K562 (cell line): ENCODE results near the gene CELF4. TPM values are rescaled to one million over a fixed set of nuclear protein-coding genes. Genes with fewer than 3 reads are reported as not detected.

Source experiments
- ATAC-seq: fragments of 200-7000 bp; cut with Tn5 transposase; 3 replicates; pipeline ENCODE4 v1.9.1; 2020; ENCODE audit warnings: moderate library complexity
- BruUV-seq: library from RNA; stranded (reverse); fragments of 400-500 nt; replicated peaks from 2 replicates; lab custom pipeline; 2021; lab: Mats Ljungman, UMichigan
- CTCF ChIA-PET: fragments of 300-600 bp; formaldehyde crosslinking; extraction: SDS; loops from one replicate; lab custom pipeline; 2021; ENCODE audit warnings: low intra/inter-chr PET ratio; lab: Yijun Ruan, JAX
- POLR2A ChIA-PET: fragments of 300-600, 350-650 bp; sonication (Branson Sonifier 250); formaldehyde crosslinking; extraction: SDS; loops from one replicate; lab custom pipeline; 2021; ENCODE audit warnings: antibody characterized with exemption, inconsistent platforms; lab: Yijun Ruan, JAX
- DNase-seq, 4 experiments: peaks; one replicate each; pipeline versions ENCODE4 v3.0.0 to v3.0.0-alpha.2; 2011 to 2018; ENCODE audit warnings: low spot score in 3 of 4, mixed read lengths in 3 of 4; ENCODE audit errors: extremely low read depth in 1 of 4
- FAIRE-seq: peaks from 2 replicates; lab custom pipeline; 2011; peaks lifted over from hg19 to GRCh38; lab: Jason Lieb, UNC
- H2AFZ ChIP-seq: 2 replicates; pipeline ENCODE4 v1.6.0; 2011; ENCODE audit warnings: low read depth, low read length, control low read depth, inconsistent platforms
- H3K27ac ChIP-seq: fragments of 200-600 bp; 3 replicates; pipeline ENCODE4 v1.8.0; 2011; ENCODE audit warnings: low read depth, mild to moderate bottlenecking, control low read depth, inconsistent platforms, low read length, moderate library complexity, mixed read lengths; ENCODE audit errors: extremely low read depth
- H3K27me3 ChIP-seq, 2 experiments: fragments of 300-600 bp in 1 of 2; 2 replicates in 1 of 2; 3 replicates in 1 of 2; pipeline versions ENCODE4 v1.6.0 to v1.8.0; 2011; ENCODE audit warnings: inconsistent platforms in 2 of 2, low read length in 2 of 2, mild to moderate bottlenecking in 1 of 2, mixed read lengths in 1 of 2, moderate library complexity in 1 of 2; ENCODE audit not compliant: control insufficient read depth in 2 of 2, insufficient read depth in 2 of 2
- H3K36me3 ChIP-seq: fragments of 300-600 bp; 3 replicates; pipeline ENCODE4 v1.8.0; 2011; ENCODE audit warnings: mild to moderate bottlenecking, low read length, inconsistent platforms; ENCODE audit not compliant: control insufficient read depth, insufficient read depth
- H3K4me1 ChIP-seq, 2 experiments: fragments of 200-600 bp in 1 of 2; replicated peaks in 1 of 2; 2 replicates in 1 of 2; 3 replicates in 1 of 2; pipeline versions ENCODE4 v1.5.1 to v1.8.0; 2011; ENCODE audit warnings: inconsistent platforms in 2 of 2, low read length in 2 of 2, mild to moderate bottlenecking in 1 of 2, mixed read lengths in 1 of 2, moderate library complexity in 1 of 2; ENCODE audit not compliant: control insufficient read depth in 2 of 2, insufficient read depth in 2 of 2
- H3K4me2 ChIP-seq: 2 replicates; pipeline ENCODE4 v1.6.1; 2011; ENCODE audit warnings: low read length, control low read depth, inconsistent platforms, mixed read lengths; ENCODE audit not compliant: insufficient read depth
- H3K4me3 ChIP-seq: fragments of 200-600 bp; sonication (generic), shearing (Covaris generic); 2 replicates; pipeline ENCODE4 v1.5.1; 2016; ENCODE audit warnings: control low read depth, inconsistent platforms
- H3K79me2 ChIP-seq: fragments of 200-600 bp; 3 replicates; pipeline ENCODE4 v1.8.0; 2011; ENCODE audit warnings: low read length, inconsistent platforms; ENCODE audit not compliant: control insufficient read depth, insufficient read depth
- H3K9ac ChIP-seq, 2 experiments: 2 replicates each; pipeline versions ENCODE4 v1.6.0 to v1.6.1; 2011; ENCODE audit warnings: low read depth in 2 of 2, low read length in 2 of 2, control low read depth in 1 of 2, inconsistent platforms in 1 of 2, mild to moderate bottlenecking in 1 of 2, mixed read lengths in 1 of 2; ENCODE audit not compliant: insufficient read depth in 1 of 2
- H3K9me1 ChIP-seq: one replicate; pipeline ENCODE4 v1.6.0; 2011; ENCODE audit warnings: inconsistent platforms, mild to moderate bottlenecking, low read length, moderate library complexity; ENCODE audit not compliant: control insufficient read depth, insufficient read depth
- H3K9me3 ChIP-seq: replicated peaks from 2 replicates; pipeline ENCODE4 v1.5.1; 2011; ENCODE audit warnings: low read depth, low read length, inconsistent platforms; ENCODE audit not compliant: control insufficient read depth, insufficient read depth
- H4K20me1 ChIP-seq: replicated peaks from 2 replicates; pipeline ENCODE4 v1.6.1; 2011; ENCODE audit warnings: low read length, inconsistent platforms, mixed read lengths; ENCODE audit not compliant: control insufficient read depth, insufficient read depth
- ETV1 ChIP-seq: fragments of 450-650 bp; conservative IDR thresholded peaks from 2 replicates; pipeline ENCODE4 v1.6.1; 2016; ENCODE audit warnings: missing genetic modification characterization, control low read depth, low read depth, missing compliant biosample characterization
- HDGF ChIP-seq: fragments of 450-650 bp; IDR thresholded peaks from 2 replicates; pipeline ENCODE4 v1.6.1; 2016
- HNRNPK ChIP-seq: fragments of 200-400 bp; formaldehyde crosslinking; IDR thresholded peaks from one replicate; pipeline ENCODE4 v1.6.1; 2018; ENCODE audit warnings: mild to moderate bottlenecking, low read depth, low read length; ENCODE audit not compliant: poor library complexity, severe bottlenecking
- KLF1 ChIP-seq: fragments of 450-650 bp; IDR thresholded peaks from 2 replicates; pipeline ENCODE4 v1.6.1; 2016; ENCODE audit warnings: missing genetic modification characterization, missing compliant biosample characterization
- NR3C1 ChIP-seq: sonication (generic); formaldehyde crosslinking; IDR thresholded peaks from 2 replicates; pipeline ENCODE4 v1.8.1; 2022; ENCODE audit warnings: missing genetic modification reagents
- RBM39 ChIP-seq: fragments of 200-400 bp; formaldehyde crosslinking; optimal IDR thresholded peaks from 2 replicates; pipeline ENCODE3; 2018; ENCODE audit warnings: low read depth, low read length
- SMAD2 ChIP-seq: fragments of 150-350 bp; IDR thresholded peaks from 2 replicates; pipeline ENCODE4 v1.6.1; 2014; ENCODE audit warnings: low read depth, mild to moderate bottlenecking, low read length
- SMARCC2 ChIP-seq: fragments of 450-650 bp; IDR thresholded peaks from 2 replicates; pipeline ENCODE4 v1.6.1; 2017; ENCODE audit warnings: antibody characterized with exemption, moderate library complexity, mild to moderate bottlenecking, low read depth
- SMC3 ChIP-seq: conservative IDR thresholded peaks from 2 replicates; pipeline ENCODE4 v1.6.1; 2011; ENCODE audit warnings: low read depth, low read length, improper control_type of control experiment; ENCODE audit not compliant: insufficient read depth
- WHSC1 ChIP-seq: IDR thresholded peaks from one replicate; pipeline ENCODE4 v1.6.1; 2012; ENCODE audit warnings: low read length, control low read depth, inconsistent platforms
- ZNF12 ChIP-seq: sonication (generic); formaldehyde crosslinking; IDR thresholded peaks from 2 replicates; pipeline ENCODE4 v1.4.0; 2020; ENCODE audit warnings: mild to moderate bottlenecking, missing genetic modification reagents
- WGBS: fragments of 100-300 bp; shearing (Covaris generic); methylation state at CpG from one replicate; pipeline ENCODE4 v1.1.6; 2016; ENCODE audit warnings: low coverage, mixed read lengths; ENCODE audit not compliant: insufficient coverage; ENCODE audit errors: missing lambda C conversion rate; 5-methylcytosine and 5-hydroxymethylcytosine counted together
- in situ Hi-C: fragments of 300-500 bp; cut with MboI; formaldehyde crosslinking; loops from 4 replicates; pipeline ENCODE4 v1.15.0; 2018; ENCODE audit warnings: inconsistent platforms, mixed read lengths
- intact Hi-C: fragments of 100-400 bp; cut with micrococcal nuclease; formaldehyde crosslinking; loops from 2 replicates; pipeline ENCODE4 v1.14.2; 2022
- polyA plus RNA-seq, 8 experiments: library from polyadenylated mRNA; depleted of rRNA in 4 of 8; stranded (reverse) in 5 of 8; unstranded in 3 of 8; fragments of >200 nt; fragmentation: Nextera tagmentation in 2 of 8; fragmentation: Illumina TruSeq in 1 of 8; extraction: Ambion mirVana in 2 of 8; extraction: Trizol in 1 of 8; gene quantifications; 2 replicates each; pipeline versions ENCODE4 v1.2.1 to v1.2.3, GENCODE V29; 2011 to 2014; ENCODE audit warnings: inconsistent platforms in 1 of 8, missing spikeins in 1 of 8
- total RNA-seq, 7 experiments: library from RNA; depleted of rRNA in 6 of 7; stranded (reverse); fragments of >200 nt in 6 of 7; fragmentation: Illumina TruSeq in 2 of 7; extraction: Trizol in 2 of 7; gene quantifications; 2 replicates each; pipeline versions ENCODE4 v1.2.1 to v1.2.3, GENCODE V29; 2011 to 2021; ENCODE audit warnings: low replicate concordance in 1 of 7
- TF ChIP-seq, protein P1 (sequence below), 2 experiments: IDR thresholded peaks; 2 replicates each; pipeline ENCODE4 v1.6.1; 2011; ENCODE audit warnings: borderline replicate concordance in 1 of 2, control low read depth in 1 of 2, low read depth in 1 of 2, low read length in 1 of 2, mild to moderate bottlenecking in 1 of 2, mixed read lengths in 1 of 2, moderate library complexity in 1 of 2; ENCODE audit not compliant: insufficient read depth in 1 of 2, insufficient read length in 1 of 2, poor library complexity in 1 of 2, severe bottlenecking in 1 of 2; ENCODE audit errors: extremely low read depth in 1 of 2
- TF ChIP-seq, protein P2 (sequence below), 2 experiments: fragments of 450-650 bp in 1 of 2; IDR thresholded peaks; 2 replicates each; pipeline ENCODE4 v1.6.1; 2011 to 2017; ENCODE audit warnings: low read depth in 2 of 2, antibody characterized with exemption in 1 of 2, borderline replicate concordance in 1 of 2, low read length in 1 of 2, mild to moderate bottlenecking in 1 of 2, mixed read lengths in 1 of 2; ENCODE audit not compliant: control insufficient read depth in 1 of 2
- TF ChIP-seq, protein P3 (sequence below): sonication (generic); formaldehyde crosslinking; IDR thresholded peaks from 2 replicates; pipeline ENCODE4 v1.8.0; 2023; ENCODE audit warnings: mild to moderate bottlenecking, missing genetic modification reagents

Gene CELF4
- total and polyA plus RNA-seq, 9 of the 15 experiments (the other 6 are each of a cell fraction or from before 2014, with no cell fraction given), result 0.04 to 0.24 (median 0.07) TPM; not detected in 3

DNA sequence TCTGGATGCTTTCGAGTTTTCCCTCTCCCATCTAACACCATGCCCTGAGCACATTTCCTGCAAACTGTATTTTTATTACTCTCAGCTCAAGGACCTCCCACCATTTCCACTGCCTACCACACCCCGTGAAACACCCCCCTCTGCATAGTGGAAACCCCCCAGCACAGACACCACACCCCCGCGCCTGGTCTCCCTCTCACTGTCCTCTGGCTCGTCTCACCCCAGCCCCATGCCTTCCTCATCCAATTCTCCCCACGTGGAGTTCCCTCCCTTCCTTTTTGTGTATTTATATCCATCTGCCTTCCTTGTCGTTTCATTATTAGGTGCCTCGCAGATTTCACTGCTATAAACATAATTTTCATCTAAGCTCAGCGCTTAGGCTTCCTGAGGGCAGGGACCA is 307.5 kb downstream of the CELF4 start:
- no TSS peak for BruUV-seq
- TF ChIP-seq SMC3 (no peak), NR3C1 (CRISPR knock-in tag) (no peak), WHSC1 (no peak), HNRNPK (no peak), SMAD2 (no peak), HDGF (no peak), KLF1 (tag) (no peak), RBM39 (no peak), ZNF12 (CRISPR knock-in tag) (no peak), SMARCC2 (no peak), ETV1 (tag) (no peak)
- TF ChIP-seq, protein P1, sequence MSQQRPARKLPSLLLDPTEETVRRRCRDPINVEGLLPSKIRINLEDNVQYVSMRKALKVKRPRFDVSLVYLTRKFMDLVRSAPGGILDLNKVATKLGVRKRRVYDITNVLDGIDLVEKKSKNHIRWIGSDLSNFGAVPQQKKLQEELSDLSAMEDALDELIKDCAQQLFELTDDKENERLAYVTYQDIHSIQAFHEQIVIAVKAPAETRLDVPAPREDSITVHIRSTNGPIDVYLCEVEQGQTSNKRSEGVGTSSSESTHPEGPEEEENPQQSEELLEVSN (IDR thresholded peaks at IDR 0.05; ENCODE audit: borderline replicate concordance in 1 of 2, extremely low read depth in 1 of 2, insufficient read depth in 1 of 2, insufficient read length in 1 of 2, low read depth in 1 of 2, low read length in 1 of 2, poor library complexity in 1 of 2, severe bottlenecking in 1 of 2), result no peak
- TF ChIP-seq, protein P2, sequence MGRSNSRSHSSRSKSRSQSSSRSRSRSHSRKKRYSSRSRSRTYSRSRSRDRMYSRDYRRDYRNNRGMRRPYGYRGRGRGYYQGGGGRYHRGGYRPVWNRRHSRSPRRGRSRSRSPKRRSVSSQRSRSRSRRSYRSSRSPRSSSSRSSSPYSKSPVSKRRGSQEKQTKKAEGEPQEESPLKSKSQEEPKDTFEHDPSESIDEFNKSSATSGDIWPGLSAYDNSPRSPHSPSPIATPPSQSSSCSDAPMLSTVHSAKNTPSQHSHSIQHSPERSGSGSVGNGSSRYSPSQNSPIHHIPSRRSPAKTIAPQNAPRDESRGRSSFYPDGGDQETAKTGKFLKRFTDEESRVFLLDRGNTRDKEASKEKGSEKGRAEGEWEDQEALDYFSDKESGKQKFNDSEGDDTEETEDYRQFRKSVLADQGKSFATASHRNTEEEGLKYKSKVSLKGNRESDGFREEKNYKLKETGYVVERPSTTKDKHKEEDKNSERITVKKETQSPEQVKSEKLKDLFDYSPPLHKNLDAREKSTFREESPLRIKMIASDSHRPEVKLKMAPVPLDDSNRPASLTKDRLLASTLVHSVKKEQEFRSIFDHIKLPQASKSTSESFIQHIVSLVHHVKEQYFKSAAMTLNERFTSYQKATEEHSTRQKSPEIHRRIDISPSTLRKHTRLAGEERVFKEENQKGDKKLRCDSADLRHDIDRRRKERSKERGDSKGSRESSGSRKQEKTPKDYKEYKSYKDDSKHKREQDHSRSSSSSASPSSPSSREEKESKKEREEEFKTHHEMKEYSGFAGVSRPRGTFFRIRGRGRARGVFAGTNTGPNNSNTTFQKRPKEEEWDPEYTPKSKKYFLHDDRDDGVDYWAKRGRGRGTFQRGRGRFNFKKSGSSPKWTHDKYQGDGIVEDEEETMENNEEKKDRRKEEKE (IDR thresholded peaks at IDR 0.05; ENCODE audit: borderline replicate concordance in 1 of 2, control insufficient read depth in 1 of 2, low read depth in 2 of 2, low read length in 1 of 2), result no peak
- TF ChIP-seq, protein P3, sequence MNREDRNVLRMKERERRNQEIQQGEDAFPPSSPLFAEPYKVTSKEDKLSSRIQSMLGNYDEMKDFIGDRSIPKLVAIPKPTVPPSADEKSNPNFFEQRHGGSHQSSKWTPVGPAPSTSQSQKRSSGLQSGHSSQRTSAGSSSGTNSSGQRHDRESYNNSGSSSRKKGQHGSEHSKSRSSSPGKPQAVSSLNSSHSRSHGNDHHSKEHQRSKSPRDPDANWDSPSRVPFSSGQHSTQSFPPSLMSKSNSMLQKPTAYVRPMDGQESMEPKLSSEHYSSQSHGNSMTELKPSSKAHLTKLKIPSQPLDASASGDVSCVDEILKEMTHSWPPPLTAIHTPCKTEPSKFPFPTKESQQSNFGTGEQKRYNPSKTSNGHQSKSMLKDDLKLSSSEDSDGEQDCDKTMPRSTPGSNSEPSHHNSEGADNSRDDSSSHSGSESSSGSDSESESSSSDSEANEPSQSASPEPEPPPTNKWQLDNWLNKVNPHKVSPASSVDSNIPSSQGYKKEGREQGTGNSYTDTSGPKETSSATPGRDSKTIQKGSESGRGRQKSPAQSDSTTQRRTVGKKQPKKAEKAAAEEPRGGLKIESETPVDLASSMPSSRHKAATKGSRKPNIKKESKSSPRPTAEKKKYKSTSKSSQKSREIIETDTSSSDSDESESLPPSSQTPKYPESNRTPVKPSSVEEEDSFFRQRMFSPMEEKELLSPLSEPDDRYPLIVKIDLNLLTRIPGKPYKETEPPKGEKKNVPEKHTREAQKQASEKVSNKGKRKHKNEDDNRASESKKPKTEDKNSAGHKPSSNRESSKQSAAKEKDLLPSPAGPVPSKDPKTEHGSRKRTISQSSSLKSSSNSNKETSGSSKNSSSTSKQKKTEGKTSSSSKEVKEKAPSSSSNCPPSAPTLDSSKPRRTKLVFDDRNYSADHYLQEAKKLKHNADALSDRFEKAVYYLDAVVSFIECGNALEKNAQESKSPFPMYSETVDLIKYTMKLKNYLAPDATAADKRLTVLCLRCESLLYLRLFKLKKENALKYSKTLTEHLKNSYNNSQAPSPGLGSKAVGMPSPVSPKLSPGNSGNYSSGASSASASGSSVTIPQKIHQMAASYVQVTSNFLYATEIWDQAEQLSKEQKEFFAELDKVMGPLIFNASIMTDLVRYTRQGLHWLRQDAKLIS (CRISPR knock-in tag), result no peak

More for the DNA sequence above, 307.5 kb downstream of the CELF4 start:
- in situ Hi-C loops (no loop called here), intact Hi-C loops (loop anchor here (10.0 kb wide), 1 partner anchor 313 kb away; no protein-coding TSS in a partner anchor)
- no peak overlapping the region for H3K9ac ChIP-seq
- H3K27me3 ChIP-seq, result peaks cover 5 to 14% of the 10 kb centered on the region in 2 experiments; a peak in 4 of 5 replicates
- no peaks in the 10 kb centered on the region for H3K9me1 ChIP-seq
- H3K4me1 ChIP-seq, result peaks cover 0 to 13% of the 10 kb centered on the region in 2 experiments; a peak in 2 of 5 replicates
- H3K9me3 ChIP-seq, result no peaks in the 10 kb centered on the region
- no peak overlapping the region for H3K4me2 ChIP-seq
- ATAC-seq (no peak), DNase-seq (no peak), FAIRE-seq (no peak)
- no peak overlapping the region for H3K4me3 ChIP-seq
- no peaks in the 10 kb centered on the region for H3K79me2 ChIP-seq
- H3K36me3 ChIP-seq, result no peaks in the 10 kb centered on the region
- H2AFZ ChIP-seq, result no peak overlapping the region
- ChIA-PET CTCF (no interaction called here), POLR2A (interaction anchor here (0.6 to 1.4 kb wide), 2 partner anchors 15 to 19 kb away, joined by 3 to 4 read pairs; no protein-coding TSS in a partner anchor)
- 0% methylated on average over 9 of the region's 9 CpGs for WGBS
- H4K20me1 ChIP-seq, result no peaks in the 10 kb centered on the region
- H3K27ac ChIP-seq, result no peak overlapping the region
